HepG2 (cell line): ENCODE results near the gene OPRL1. TPM values are rescaled to one million over a fixed set of nuclear protein-coding genes. Genes with fewer than 3 reads are reported as not detected.

Source experiments
- CHD2 ChIP-seq: IDR thresholded peaks from 2 replicates; pipeline ENCODE4 v1.6.1; 2011; ENCODE audit warnings: low read depth, low read length, improper control_type of control experiment
- DDIT3 ChIP-seq: sonication (generic); formaldehyde crosslinking; IDR thresholded peaks from 2 replicates; pipeline ENCODE4 v1.4.0; 2020; ENCODE audit warnings: mild to moderate bottlenecking, missing genetic modification reagents
- GMEB1 ChIP-seq: sonication (generic); formaldehyde crosslinking; IDR thresholded peaks from 2 replicates; pipeline ENCODE4 v1.5.1; 2020; ENCODE audit warnings: missing genetic modification reagents, mild to moderate bottlenecking, borderline replicate concordance
- IRF1 ChIP-seq: sonication (generic); formaldehyde crosslinking; IDR thresholded peaks from 2 replicates; pipeline ENCODE4 v1.4.0; 2020; ENCODE audit warnings: low read depth, mild to moderate bottlenecking, missing genetic modification reagents
- KAT2B ChIP-seq: fragments of 150-350 bp; IDR thresholded peaks from 2 replicates; pipeline ENCODE4 v1.6.1; 2014; ENCODE audit warnings: low read depth, low read length, borderline replicate concordance
- MXD4 ChIP-seq: IDR thresholded peaks from 2 replicates; pipeline ENCODE4 v1.6.1; 2016; ENCODE audit warnings: mild to moderate bottlenecking, missing biosample characterization, missing genetic modification reagents
- NR2F2 ChIP-seq: IDR thresholded peaks from 2 replicates; pipeline ENCODE4 v1.6.1; 2012; ENCODE audit warnings: low read depth, inconsistent platforms, borderline replicate concordance
- NR2F6 ChIP-seq, 2 experiments: IDR thresholded peaks; 2 replicates each; pipeline ENCODE4 v1.6.1; 2016; ENCODE audit warnings: antibody characterized with exemption in 1 of 2, mild to moderate bottlenecking in 1 of 2
- RFX1 ChIP-seq: fragments of 450-650 bp; IDR thresholded peaks from 2 replicates; pipeline ENCODE4 v1.6.1; 2017
- TBL1XR1 ChIP-seq: fragments of 150-350 bp; IDR thresholded peaks from 2 replicates; pipeline ENCODE4 v1.6.1; 2014; ENCODE audit warnings: borderline replicate concordance, low read length; ENCODE audit not compliant: partially characterized antibody
- TBX3 ChIP-seq: fragments of 450-650 bp; IDR thresholded peaks from 2 replicates; pipeline ENCODE4 v1.6.1; 2017; ENCODE audit warnings: antibody characterized with exemption, mild to moderate bottlenecking, inconsistent platforms, borderline replicate concordance
- TEAD2 ChIP-seq: sonication (generic); formaldehyde crosslinking; IDR thresholded peaks from 2 replicates; pipeline ENCODE4 v1.9.0; 2021; ENCODE audit warnings: missing genetic modification reagents
- TSC22D2 ChIP-seq: sonication (generic); formaldehyde crosslinking; IDR thresholded peaks from 2 replicates; pipeline ENCODE4 v1.5.1; 2020; ENCODE audit warnings: missing genetic modification reagents, mild to moderate bottlenecking, borderline replicate concordance
- YY1 ChIP-seq: IDR thresholded peaks from 2 replicates; pipeline ENCODE4 v1.6.1; 2011; ENCODE audit warnings: low read length, low read depth, moderate library complexity, mild to moderate bottlenecking; ENCODE audit not compliant: insufficient read depth, insufficient replicate concordance
- ZNF207 ChIP-seq: fragments of 450-650 bp; IDR thresholded peaks from 2 replicates; pipeline ENCODE4 v1.6.1; 2016; ENCODE audit warnings: antibody characterized with exemption, borderline replicate concordance
- ZNF44 ChIP-seq: sonication (generic); formaldehyde crosslinking; IDR thresholded peaks from 2 replicates; pipeline ENCODE4 v1.5.1; 2020; ENCODE audit warnings: mild to moderate bottlenecking, missing genetic modification reagents
- ZNF557 ChIP-seq: sonication (generic); formaldehyde crosslinking; IDR thresholded peaks from 2 replicates; pipeline ENCODE4 v1.4.0; 2020; ENCODE audit warnings: missing genetic modification reagents
- ZNF605 ChIP-seq: sonication (generic); formaldehyde crosslinking; IDR thresholded peaks from 2 replicates; pipeline ENCODE4 v1.8.0; 2022; ENCODE audit warnings: mild to moderate bottlenecking, missing genetic modification reagents
- ZNF660 ChIP-seq: sonication (generic); formaldehyde crosslinking; IDR thresholded peaks from 2 replicates; pipeline ENCODE4 v1.5.1; 2020; ENCODE audit warnings: mild to moderate bottlenecking, low read depth, missing genetic modification reagents, borderline replicate concordance
- ZNF670 ChIP-seq: sonication (generic); formaldehyde crosslinking; IDR thresholded peaks from 2 replicates; pipeline ENCODE4 v1.8.0; 2022; ENCODE audit warnings: mild to moderate bottlenecking, missing genetic modification reagents, borderline replicate concordance
- ZNF841 ChIP-seq: sonication (generic); formaldehyde crosslinking; IDR thresholded peaks from 2 replicates; pipeline ENCODE4 v1.8.1; 2023; ENCODE audit warnings: missing genetic modification reagents, borderline replicate concordance
- ZNF883 ChIP-seq: sonication (generic); formaldehyde crosslinking; IDR thresholded peaks from 2 replicates; pipeline ENCODE4 v1.5.1; 2020; ENCODE audit warnings: mild to moderate bottlenecking, missing genetic modification reagents; ENCODE audit errors: not compliant biosample characterization
- polyA plus RNA-seq, 8 experiments: library from polyadenylated mRNA; depleted of rRNA in 3 of 8; stranded (reverse) in 7 of 8; unstranded in 1 of 8; fragments of >200 nt; fragmentation: Illumina TruSeq in 4 of 8; extraction: Trizol in 4 of 8; gene quantifications; 2 replicates each; pipeline versions ENCODE4 v1.2.1 to v1.2.3, GENCODE V29; 2011 to 2016; ENCODE audit warnings: low read depth in 4 of 8, missing spikeins in 1 of 8, mixed read lengths in 1 of 8; ENCODE audit not compliant: insufficient read depth in 1 of 8
- total RNA-seq, 5 experiments: library from RNA; depleted of rRNA; stranded (reverse); fragments of >200 nt; fragmentation: Illumina TruSeq; extraction: Trizol; gene quantifications; 2 replicates each; pipeline ENCODE4 v1.2.3, GENCODE V29; 2016; ENCODE audit warnings: low read depth in 1 of 5
- TF ChIP-seq, protein P1 (sequence below): IDR thresholded peaks from 2 replicates; pipeline ENCODE4 v1.6.1; 2016; ENCODE audit warnings: missing biosample characterization, missing genetic modification reagents, low read depth
- TF ChIP-seq, protein P2 (sequence below): sonication (generic); formaldehyde crosslinking; IDR thresholded peaks from 2 replicates; pipeline ENCODE4 v1.5.0; 2020; ENCODE audit warnings: mild to moderate bottlenecking, missing genetic modification reagents, moderate library complexity

The OPRL1 gene
- total and polyA plus RNA-seq, 2 of the 13 experiments (the other 11 are each of a cell fraction or from before 2014, with no cell fraction given) = 0.35 to 0.71 TPM

DNA sequence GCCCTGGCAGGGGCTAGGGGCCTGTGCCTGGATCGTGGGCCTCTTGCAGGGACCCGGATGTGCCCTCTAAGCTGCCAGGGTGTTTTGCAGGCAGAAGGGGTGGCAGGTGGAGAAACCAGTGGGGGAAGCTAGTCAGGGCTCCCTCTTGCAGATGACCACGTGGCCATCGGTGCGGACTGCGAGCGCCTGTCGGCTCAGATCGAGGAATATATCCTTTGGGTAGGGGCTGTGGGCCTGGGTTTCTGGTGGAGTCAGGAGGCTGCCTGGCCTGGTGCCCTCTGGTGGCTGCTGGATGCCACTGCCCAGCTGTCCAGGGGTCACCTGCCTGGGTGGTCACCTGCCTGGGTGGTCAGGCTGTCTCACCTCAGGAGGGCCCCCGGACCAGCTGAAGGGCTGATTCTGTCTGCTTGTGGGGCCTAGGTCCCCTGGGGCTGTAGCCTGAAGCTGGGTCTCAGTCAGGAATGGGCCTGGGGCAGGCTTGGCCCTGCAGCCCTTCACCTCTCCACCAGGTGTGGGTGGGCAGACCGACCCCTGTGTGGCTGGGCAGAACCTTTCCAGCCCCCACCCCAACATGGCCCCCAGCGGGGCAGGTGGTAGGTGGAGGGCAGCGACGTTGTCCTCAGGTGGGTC lies 10.2 kb upstream of the OPRL1 start (continued):
- TF ChIP-seq, protein P1, sequence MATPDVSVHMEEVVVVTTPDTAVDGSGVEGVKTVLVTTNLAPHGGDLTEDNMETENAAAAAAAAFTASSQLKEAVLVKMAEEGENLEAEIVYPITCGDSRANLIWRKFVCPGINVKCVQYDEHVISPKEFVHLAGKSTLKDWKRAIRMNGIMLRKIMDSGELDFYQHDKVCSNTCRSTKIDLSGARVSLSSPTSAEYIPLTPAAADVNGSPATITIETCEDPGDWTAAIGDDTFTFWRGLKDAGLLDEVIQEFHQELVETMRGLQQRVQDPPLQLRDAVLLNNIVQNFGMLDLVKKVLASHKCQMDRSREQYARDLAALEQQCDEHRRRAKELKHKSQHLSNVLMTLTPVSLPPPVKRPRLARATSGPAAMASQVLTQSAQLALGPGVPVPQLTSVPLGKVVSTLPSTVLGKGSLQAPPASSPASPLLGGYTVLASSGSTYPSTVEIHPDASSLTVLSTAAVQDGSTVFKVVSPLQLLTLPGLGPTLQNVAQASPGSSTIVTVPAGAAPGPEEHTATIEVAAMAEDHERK (CRISPR knock-in tag) = no peak
- TF ChIP-seq DDIT3 (CRISPR knock-in tag) (no peak), TBX3 (no peak), TSC22D2 (peak; percentile 33; the same call in 1 of the 2 replicates), ZNF883 (peak; percentile 75), ZNF660 (CRISPR knock-in tag) (no peak), ZNF841 (CRISPR knock-in tag) (no peak), NR2F2 (peak; percentile 17; the same call in 1 of the 2 replicates), KAT2B (no peak), GMEB1 (CRISPR knock-in tag) (no peak), ZNF44 (CRISPR knock-in tag) (no peak), TEAD2 (no peak), YY1 (peak; percentile 16), ZNF605 (peak; percentile 32; the same call in 1 of the 2 replicates), TBL1XR1 (no peak), ZNF670 (CRISPR knock-in tag) (no peak), IRF1 (CRISPR knock-in tag) (no peak), MXD4 (CRISPR knock-in tag) (0 out of 2 replicates have a peak, but pooled peaks have one; percentile 36), NR2F6 (IDR thresholded peaks at IDR 0.05) (peak; percentile 45; the same call in 1 of the 2 replicates), NR2F6 (CRISPR knock-in tag; IDR thresholded peaks at IDR 0.05) (peak; percentile 72), CHD2 (no peak), ZNF207 (no peak), RFX1 (no peak), ZNF557 (no peak)
- TF ChIP-seq, protein P2, sequence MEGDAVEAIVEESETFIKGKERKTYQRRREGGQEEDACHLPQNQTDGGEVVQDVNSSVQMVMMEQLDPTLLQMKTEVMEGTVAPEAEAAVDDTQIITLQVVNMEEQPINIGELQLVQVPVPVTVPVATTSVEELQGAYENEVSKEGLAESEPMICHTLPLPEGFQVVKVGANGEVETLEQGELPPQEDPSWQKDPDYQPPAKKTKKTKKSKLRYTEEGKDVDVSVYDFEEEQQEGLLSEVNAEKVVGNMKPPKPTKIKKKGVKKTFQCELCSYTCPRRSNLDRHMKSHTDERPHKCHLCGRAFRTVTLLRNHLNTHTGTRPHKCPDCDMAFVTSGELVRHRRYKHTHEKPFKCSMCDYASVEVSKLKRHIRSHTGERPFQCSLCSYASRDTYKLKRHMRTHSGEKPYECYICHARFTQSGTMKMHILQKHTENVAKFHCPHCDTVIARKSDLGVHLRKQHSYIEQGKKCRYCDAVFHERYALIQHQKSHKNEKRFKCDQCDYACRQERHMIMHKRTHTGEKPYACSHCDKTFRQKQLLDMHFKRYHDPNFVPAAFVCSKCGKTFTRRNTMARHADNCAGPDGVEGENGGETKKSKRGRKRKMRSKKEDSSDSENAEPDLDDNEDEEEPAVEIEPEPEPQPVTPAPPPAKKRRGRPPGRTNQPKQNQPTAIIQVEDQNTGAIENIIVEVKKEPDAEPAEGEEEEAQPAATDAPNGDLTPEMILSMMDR (CRISPR knock-in tag) = peak; percentile 96
